Astrocyte (in vitro differentiated cells and primary cell): ENCODE measurements around the gene OR10AD1. TPM values are rescaled to one million over a fixed set of nuclear protein-coding genes. Genes with fewer than 3 reads are reported as not detected.
"Not testable (repeated sequence)": the region's sequence is repeated elsewhere in the genome, so short reads cannot be mapped to it uniquely, and the experiment has no call there.

Experiments used
- DNase-seq: peaks from one replicate; pipeline ENCODE4 v3.0.0-alpha.2; 2010; ENCODE audit warnings: low read depth
- FAIRE-seq: peaks from 2 replicates; lab custom pipeline; 2011; peaks lifted over from hg19 to GRCh38; lab: Jason Lieb, UNC
- H2AFZ ChIP-seq: 2 replicates; pipeline ENCODE4 v1.6.0; 2012; ENCODE audit warnings: low read depth, low read length, inconsistent platforms
- H3K27ac ChIP-seq: 2 replicates; pipeline ENCODE4 v1.5.1; 2011; ENCODE audit warnings: low read depth, low read length, inconsistent platforms
- H3K27me3 ChIP-seq: 2 replicates; pipeline ENCODE4 v1.6.0; 2011; ENCODE audit warnings: low read length, inconsistent platforms; ENCODE audit not compliant: insufficient read depth
- H3K36me3 ChIP-seq: 2 replicates; pipeline ENCODE4 v1.5.1; 2011; ENCODE audit warnings: low read length, inconsistent platforms; ENCODE audit not compliant: insufficient read depth
- H3K4me1 ChIP-seq: 2 replicates; pipeline ENCODE4 v1.5.1; 2011; ENCODE audit warnings: low read length, inconsistent platforms; ENCODE audit not compliant: insufficient read depth
- H3K4me2 ChIP-seq: 2 replicates; pipeline ENCODE4 v1.6.0; 2012; ENCODE audit warnings: low read length, inconsistent platforms
- H3K4me3 ChIP-seq: 2 replicates; pipeline ENCODE4 v1.5.1; 2011; ENCODE audit warnings: low read depth, mild to moderate bottlenecking, low read length, inconsistent platforms; ENCODE audit not compliant: insufficient read depth
- H3K79me2 ChIP-seq: 2 replicates; pipeline ENCODE4 v1.6.0; 2012; ENCODE audit warnings: mild to moderate bottlenecking, low read length, inconsistent platforms; ENCODE audit not compliant: insufficient read depth
- H3K9ac ChIP-seq: 2 replicates; pipeline ENCODE4 v1.6.0; 2012; ENCODE audit warnings: mild to moderate bottlenecking, low read length, inconsistent platforms
- H3K9me3 ChIP-seq: 2 replicates; pipeline ENCODE4 v1.5.1; 2012; ENCODE audit warnings: low read depth, mild to moderate bottlenecking, low read length, inconsistent platforms; ENCODE audit not compliant: insufficient read depth
- H4K20me1 ChIP-seq: 2 replicates; pipeline ENCODE4 v1.6.0; 2012; ENCODE audit warnings: low read length, inconsistent platforms; ENCODE audit not compliant: insufficient read depth
- H3K27ac Mint-ChIP-seq: one replicate; pipeline ENCODE4 v1.8.0; 2021; ENCODE audit warnings: mild to moderate bottlenecking, mixed read lengths; ENCODE audit not compliant: unreplicated experiment
- H3K27me3 Mint-ChIP-seq: one replicate; pipeline ENCODE4 v1.8.0; 2021; ENCODE audit warnings: low read depth, mixed read lengths; ENCODE audit not compliant: unreplicated experiment
- H3K36me3 Mint-ChIP-seq: one replicate; pipeline ENCODE4 v1.8.0; 2021; ENCODE audit warnings: low read depth, mixed read lengths; ENCODE audit not compliant: unreplicated experiment
- H3K4me1 Mint-ChIP-seq: one replicate; pipeline ENCODE4 v1.8.0; 2021; ENCODE audit warnings: low read depth, mixed read lengths; ENCODE audit not compliant: unreplicated experiment
- H3K4me3 Mint-ChIP-seq: one replicate; pipeline ENCODE4 v1.8.0; 2021; ENCODE audit warnings: mild to moderate bottlenecking, moderate library complexity, mixed read lengths; ENCODE audit not compliant: unreplicated experiment
- H3K9me3 Mint-ChIP-seq: one replicate; pipeline ENCODE4 v1.8.0; 2021; ENCODE audit warnings: mild to moderate bottlenecking, mixed read lengths; ENCODE audit not compliant: unreplicated experiment
- CTCF ChIP-seq: IDR thresholded peaks from 2 replicates; pipeline ENCODE4 v1.5.1; 2011; ENCODE audit warnings: low read depth, mild to moderate bottlenecking, inconsistent platforms, low read length, moderate library complexity; ENCODE audit not compliant: insufficient read depth
- EZH2 ChIP-seq: IDR thresholded peaks from 2 replicates; pipeline ENCODE4 v1.6.1; 2012; ENCODE audit warnings: mild to moderate bottlenecking, low read length, inconsistent platforms; ENCODE audit not compliant: insufficient read depth
- total RNA-seq: library from RNA; stranded (reverse); gene quantifications from 2 replicates; pipeline ENCODE4 v1.2.1, GENCODE V29; 2021

OR10AD1 gene
- total RNA-seq, 1 donor from 2014 or later = not detected

DNA sequence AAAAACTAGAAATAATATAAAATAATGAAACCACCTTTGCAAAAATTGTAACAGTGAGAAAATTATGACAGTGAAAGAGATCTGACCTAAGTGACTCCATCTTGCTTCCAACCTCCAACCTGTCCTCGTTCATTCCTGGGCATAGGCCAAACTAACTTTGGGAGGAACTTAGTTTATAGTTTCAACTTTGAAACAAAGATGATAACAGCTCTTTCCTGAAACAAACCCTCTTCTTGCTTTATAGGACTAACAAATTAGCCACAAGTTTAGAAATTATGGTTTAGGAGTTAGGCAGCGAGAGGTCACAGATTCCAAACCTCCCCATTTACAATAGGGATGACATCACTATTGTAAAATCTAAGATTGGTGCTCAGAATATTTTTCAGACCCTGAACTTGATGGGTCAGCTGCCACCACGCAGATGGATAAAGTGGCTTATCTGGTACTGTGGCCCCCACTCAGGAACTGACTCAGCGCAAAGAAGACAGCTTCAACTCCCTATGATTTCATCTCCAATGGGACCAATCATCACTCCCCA, 32.8 kb upstream of the OR10AD1 start:
- no peaks in the 10 kb centered on the region for H4K20me1 ChIP-seq
- no peak overlapping the region for H3K4me3 ChIP-seq
- Mint-ChIP-seq H3K36me3 (no peaks in the 10 kb centered on the region), H3K27me3 (no peaks in the 10 kb centered on the region), H3K27ac (no peak overlapping the region), H3K4me3 (no peak overlapping the region), H3K4me1 (no peaks in the 10 kb centered on the region), H3K9me3 (peaks cover 2% of the 10 kb centered on the region)
- H3K79me2 ChIP-seq = no peaks in the 10 kb centered on the region
- no peaks in the 10 kb centered on the region for H3K4me1 ChIP-seq
- no peaks in the 10 kb centered on the region for H3K9me3 ChIP-seq
- H3K9ac ChIP-seq = no peak overlapping the region
- H3K4me2 ChIP-seq = no peak overlapping the region
- FAIRE-seq (no peak), DNase-seq (no peak)
- H3K27ac ChIP-seq = no peak overlapping the region
- H3K36me3 ChIP-seq = no peaks in the 10 kb centered on the region
- no peaks in the 10 kb centered on the region for H3K27me3 ChIP-seq
- H2AFZ ChIP-seq = no peak overlapping the region
- TF ChIP-seq EZH2 (no peak), CTCF (no peak)

GRCh38 chr12:48231169-48231958, 28.3 kb upstream of the OR10AD1 start:
- not testable (repeated sequence) for FAIRE-seq, H3K27me3 ChIP-seq, H3K4me3 ChIP-seq, H3K4me2 ChIP-seq, H2AFZ ChIP-seq, H3K4me1 ChIP-seq, H3K9me3 ChIP-seq, H3K27ac Mint-ChIP-seq, H3K9ac ChIP-seq, H4K20me1 ChIP-seq, DNase-seq, H3K36me3 Mint-ChIP-seq, H3K9me3 Mint-ChIP-seq, H3K27me3 Mint-ChIP-seq, H3K79me2 ChIP-seq, H3K27ac ChIP-seq, H3K36me3 ChIP-seq, H3K4me3 Mint-ChIP-seq, H3K4me1 Mint-ChIP-seq

DNA sequence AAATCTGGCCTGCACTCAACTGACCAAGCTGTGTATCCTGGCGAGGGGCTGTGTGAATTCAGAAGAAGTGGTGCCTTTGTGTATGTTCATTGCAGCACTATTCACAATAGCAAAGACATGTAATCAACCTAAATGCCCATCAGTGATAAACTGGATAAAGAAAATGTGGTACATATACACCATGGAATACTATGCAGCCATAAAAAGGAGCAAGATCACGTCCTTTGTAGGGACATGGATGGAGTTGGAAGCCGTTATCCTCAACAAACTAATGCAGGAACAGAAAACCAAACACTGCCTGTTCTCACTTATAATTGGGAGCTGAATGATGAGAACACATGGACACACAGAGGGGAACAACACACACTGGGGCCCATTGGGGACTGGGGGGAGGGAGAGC, 21.4 kb upstream of the OR10AD1 start:
- not testable (repeated sequence) for H3K4me1 ChIP-seq, FAIRE-seq, H3K4me1 Mint-ChIP-seq

More for the DNA sequence above, 21.4 kb upstream of the OR10AD1 start:
- H3K9ac ChIP-seq, H2AFZ ChIP-seq, H3K36me3 Mint-ChIP-seq, H3K4me3 ChIP-seq, H3K79me2 ChIP-seq, H3K27ac Mint-ChIP-seq, H3K4me3 Mint-ChIP-seq, H3K9me3 ChIP-seq, H3K36me3 ChIP-seq, H3K9me3 Mint-ChIP-seq, H3K27me3 ChIP-seq, H4K20me1 ChIP-seq, H3K27me3 Mint-ChIP-seq, H3K4me2 ChIP-seq, H3K27ac ChIP-seq, DNase-seq: not testable (repeated sequence)
